ENCODE results near the gene LRRC1.

DNA sequence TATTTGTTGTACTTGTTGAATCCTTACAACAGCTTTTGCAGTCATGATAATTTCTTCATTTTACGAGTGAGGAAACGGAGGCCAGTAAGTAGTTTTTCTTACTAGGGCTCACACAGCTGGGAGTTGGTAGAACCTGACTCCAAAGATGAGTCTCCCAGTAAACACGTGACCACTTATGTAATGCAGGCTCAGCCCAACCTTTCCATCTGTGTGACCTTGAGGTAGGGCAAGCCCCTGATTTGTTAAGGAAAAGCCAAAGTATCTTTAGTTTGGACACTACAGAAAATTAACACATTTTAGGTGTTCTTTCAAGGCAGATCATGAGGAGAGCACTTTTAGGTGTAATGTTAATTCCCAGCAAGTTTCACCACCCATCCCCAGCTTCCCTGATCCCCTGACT lies 111.3 kb downstream of the LRRC1 start:
- no peak for TF ChIP-seq CTCF (IDR thresholded peaks at IDR 0.05; ENCODE audit: insufficient read depth, low read depth, low read length)
- no peak for TF ChIP-seq EZH2 (IDR thresholded peaks at IDR 0.05; ENCODE audit: insufficient read depth, low read length)

Data from astrocyte (in vitro differentiated cells and primary cell).